H1 (cell line): ENCODE results near the gene EXOSC7. TPM values are rescaled to one million over a fixed set of nuclear protein-coding genes. Genes with fewer than 3 reads are reported as not detected.

Experiments
- EGR1 ChIP-seq: IDR thresholded peaks from 2 replicates; pipeline ENCODE4 v1.6.1; 2011; ENCODE audit warnings: low read depth, low read length, borderline replicate concordance
- NANOG ChIP-seq: IDR thresholded peaks from 2 replicates; pipeline ENCODE4 v1.6.1; 2011; ENCODE audit warnings: low read length, low read depth, mild to moderate bottlenecking, inconsistent platforms; ENCODE audit not compliant: insufficient read depth, poor library complexity, severe bottlenecking
- NRF1 ChIP-seq: IDR thresholded peaks from 2 replicates; pipeline ENCODE4 v1.6.1; 2011; ENCODE audit warnings: mild to moderate bottlenecking, low read depth, low read length, improper control_type of control experiment
- SP4 ChIP-seq: IDR thresholded peaks from 2 replicates; pipeline ENCODE4 v1.6.1; 2012; ENCODE audit warnings: low read length, inconsistent platforms
- TCF12 ChIP-seq: IDR thresholded peaks from 2 replicates; pipeline ENCODE4 v1.6.1; 2011; ENCODE audit warnings: low read depth, mild to moderate bottlenecking, low read length
- polyA plus RNA-seq, 7 experiments: library from polyadenylated mRNA; depleted of rRNA in 3 of 7; stranded (reverse) in 5 of 7; unstranded in 2 of 7; fragments of >200 nt in 5 of 7; fragments of 200-250 nt in 2 of 7; gene quantifications; 1 replicate in 5 of 7; 2 replicates in 1 of 7; 4 replicates in 1 of 7; pipeline versions ENCODE4 v1.2.1 to v1.2.3, GENCODE V29; 2011 to 2013; ENCODE audit warnings: missing spikeins in 2 of 7, mixed read lengths in 2 of 7
- total RNA-seq: library from RNA; stranded (reverse); fragmentation: NEBNext Ultra II Directional; extraction: Animal tissue kit (Norgen Biotek cat#: 25700); gene quantifications from 2 replicates; pipeline ENCODE4 v1.2.1, GENCODE V29; 2021

The EXOSC7 gene
- total and polyA plus RNA-seq, 2 of the 8 experiments (the other 6 are each of a cell fraction or from before 2014, with no cell fraction given), result 92.7 to 94.5 TPM

DNA sequence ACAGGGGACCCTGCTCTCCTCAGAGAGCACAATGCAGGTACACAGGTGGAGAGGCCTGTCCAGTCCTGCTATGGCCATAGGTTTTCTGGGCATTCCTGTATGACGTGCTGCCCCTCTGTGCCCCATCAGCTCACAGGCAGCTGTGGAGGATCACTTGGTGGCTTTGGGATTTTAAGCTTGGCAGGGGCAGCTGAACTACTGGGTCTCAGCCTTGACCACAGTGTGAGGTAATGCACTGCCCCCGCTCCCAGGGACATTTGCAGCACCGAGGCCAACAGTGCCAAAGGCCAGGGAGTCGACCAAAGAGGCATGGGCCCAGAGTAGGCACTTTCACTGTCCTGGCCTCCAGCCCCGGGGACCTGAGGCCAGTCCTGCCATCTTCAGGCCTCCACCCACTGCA lies 46.3 kb upstream of the EXOSC7 start (continued):
- TF ChIP-seq TCF12 (no peak), NANOG (no peak), SP4 (no peak), EGR1 (no peak), NRF1 (no peak)
